ENCODE measurements around the gene ZFAND3. TPM values are rescaled to one million over a fixed set of nuclear protein-coding genes. Genes with fewer than 3 reads are reported as not detected.

ZFAND3 gene
- polyA plus RNA-seq, 1 of the 3 experiments (the other 2 are of a cell fraction), result 16.7 TPM

DNA sequence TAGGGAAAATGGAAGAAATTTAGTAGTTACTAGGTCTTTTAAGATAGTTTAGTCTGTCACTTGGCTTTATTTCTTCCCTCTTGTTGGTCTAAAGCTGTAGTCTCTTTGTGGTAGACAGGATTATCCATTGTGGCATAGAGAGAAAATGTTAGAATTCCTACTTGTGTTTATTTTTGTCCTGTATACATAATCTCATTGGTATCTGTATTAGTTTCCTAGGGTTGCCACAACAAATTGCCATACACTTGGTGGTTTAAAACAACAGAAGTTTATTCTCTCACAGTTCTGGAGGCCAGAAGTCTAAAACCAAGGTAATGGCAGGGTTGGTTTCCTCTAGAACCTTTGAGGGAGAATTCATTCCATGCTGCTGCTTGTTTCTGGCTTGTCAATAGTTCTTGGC is 119.4 kb downstream of the ZFAND3 start:
- no peaks in the 10 kb centered on the region for H3K27me3 ChIP-seq (ENCODE audit: insufficient read depth)
- H3F3A ChIP-seq (replicated peaks; ENCODE audit: insufficient read depth), result peaks cover 6% of the 10 kb centered on the region
- ChIA-PET POLR2A (no interaction called here), CTCF (no interaction called here)
- no peak overlapping the region for H3K4me3 ChIP-seq (ENCODE audit: low read depth in 2 of 2, low read length in 1 of 2)
- H3K4me2 ChIP-seq, result no peak overlapping the region
- peaks cover 2 to 9% of the 10 kb centered on the region in 2 experiments for H3K36me3 ChIP-seq (replicated peaks in 1 of 2; ENCODE audit: control insufficient read depth in 1 of 2, insufficient read depth in 2 of 2, low read length in 1 of 2)
- no peaks in the 10 kb centered on the region for H3K9me2 ChIP-seq
- peaks cover 89% of the 10 kb centered on the region for H4K20me1 ChIP-seq (ENCODE audit: insufficient read depth)
- TF ChIP-seq YY1 (IDR thresholded peaks at IDR 0.05; ENCODE audit: low read depth) (no peak), MAX (IDR thresholded peaks at IDR 0.05; ENCODE audit: low read depth) (no peak), REST (IDR thresholded peaks at IDR 0.05; ENCODE audit: low read depth, low read length) (no peak), EZH2phosphoT487 (IDR thresholded peaks at IDR 0.05; ENCODE audit: borderline replicate concordance, low read depth) (no peak), RXRA (IDR thresholded peaks at IDR 0.05; ENCODE audit: borderline replicate concordance, low read depth) (no peak), TEAD4 (IDR thresholded peaks at IDR 0.05; ENCODE audit: borderline replicate concordance, insufficient read depth) (no peak), NRF1 (IDR thresholded peaks at IDR 0.05; ENCODE audit: low read depth, low read length) (no peak), IRF3 (IDR thresholded peaks at IDR 0.05; ENCODE audit: low read depth, low read length) (no peak), MEF2A (IDR thresholded peaks at IDR 0.05; ENCODE audit: borderline replicate concordance, low read depth) (no peak)
- no peaks in the 10 kb centered on the region for H3K9me3 ChIP-seq
- H3K27ac ChIP-seq (ENCODE audit: low read depth in 2 of 2, low read length in 1 of 2), result no peak overlapping the region; a peak in 1 of 4 replicates
- H3K79me2 ChIP-seq (ENCODE audit: insufficient read depth), result peaks cover 89% of the 10 kb centered on the region
- no peak overlapping the region for H2AFZ ChIP-seq (ENCODE audit: low read depth)
- no peak overlapping the region for H3K9ac ChIP-seq
- peaks cover 3 to 24% of the 10 kb centered on the region in 2 experiments; a peak in 2 of 4 replicates for H3K4me1 ChIP-seq (ENCODE audit: control insufficient read depth in 1 of 2, insufficient read depth in 2 of 2, low read depth in 1 of 2, low read length in 1 of 2)
- no peak for DNase-seq

- Histone ChIP-seq H4K20me1 (ENCODE audit: insufficient read depth) (peaks cover 94% of the 10 kb centered on the region), H3K27ac (ENCODE audit: low read depth in 2 of 2, low read length in 1 of 2) (no peak overlapping the region), H3K9ac (no peak overlapping the region), H3K4me2 (no peak overlapping the region), H3K9me2 (no peaks in the 10 kb centered on the region), H3K9me3 (no peaks in the 10 kb centered on the region), H3K27me3 (ENCODE audit: insufficient read depth) (no peaks in the 10 kb centered on the region), H2AFZ (ENCODE audit: low read depth) (no peak overlapping the region), H3K4me1 (ENCODE audit: control insufficient read depth in 1 of 2, insufficient read depth in 2 of 2, low read depth in 1 of 2, low read length in 1 of 2) (peaks cover 3 to 24% of the 10 kb centered on the region in 2 experiments; a peak in 2 of 4 replicates), H3K36me3 (replicated peaks in 1 of 2; ENCODE audit: control insufficient read depth in 1 of 2, insufficient read depth in 2 of 2, low read length in 1 of 2) (peaks cover 2 to 9% of the 10 kb centered on the region in 2 experiments), H3K4me3 (ENCODE audit: low read depth in 2 of 2, low read length in 1 of 2) (no peak overlapping the region), H3K79me2 (ENCODE audit: insufficient read depth) (peaks cover 88% of the 10 kb centered on the region), H3F3A (replicated peaks; ENCODE audit: insufficient read depth) (no peaks in the 10 kb centered on the region)
- ChIA-PET CTCF (interaction anchor here (1.2 kb wide), 1 partner anchor 87 kb away, joined by 3 read pairs; no protein-coding TSS in a partner anchor), POLR2A (no interaction called here)
- DNase-seq, result no peak
- 96% methylated on average over 3 of the region's 3 CpGs for WGBS (ENCODE audit: low lambda C conversion rate)
- TF ChIP-seq NFIC (IDR thresholded peaks at IDR 0.05; ENCODE audit: borderline replicate concordance) (peak; percentile 36; the same call in 1 of the 2 replicates), GATA2 (CRISPR knock-in tag; IDR thresholded peaks at IDR 0.05) (no peak)
Measured at GRCh38 chr6:37940074-37940847, 120.7 kb downstream of the ZFAND3 start.

All from SK-N-SH (cell line).